ENCODE measurements around the gene DCAF7.

The DCAF7 gene

DNA sequence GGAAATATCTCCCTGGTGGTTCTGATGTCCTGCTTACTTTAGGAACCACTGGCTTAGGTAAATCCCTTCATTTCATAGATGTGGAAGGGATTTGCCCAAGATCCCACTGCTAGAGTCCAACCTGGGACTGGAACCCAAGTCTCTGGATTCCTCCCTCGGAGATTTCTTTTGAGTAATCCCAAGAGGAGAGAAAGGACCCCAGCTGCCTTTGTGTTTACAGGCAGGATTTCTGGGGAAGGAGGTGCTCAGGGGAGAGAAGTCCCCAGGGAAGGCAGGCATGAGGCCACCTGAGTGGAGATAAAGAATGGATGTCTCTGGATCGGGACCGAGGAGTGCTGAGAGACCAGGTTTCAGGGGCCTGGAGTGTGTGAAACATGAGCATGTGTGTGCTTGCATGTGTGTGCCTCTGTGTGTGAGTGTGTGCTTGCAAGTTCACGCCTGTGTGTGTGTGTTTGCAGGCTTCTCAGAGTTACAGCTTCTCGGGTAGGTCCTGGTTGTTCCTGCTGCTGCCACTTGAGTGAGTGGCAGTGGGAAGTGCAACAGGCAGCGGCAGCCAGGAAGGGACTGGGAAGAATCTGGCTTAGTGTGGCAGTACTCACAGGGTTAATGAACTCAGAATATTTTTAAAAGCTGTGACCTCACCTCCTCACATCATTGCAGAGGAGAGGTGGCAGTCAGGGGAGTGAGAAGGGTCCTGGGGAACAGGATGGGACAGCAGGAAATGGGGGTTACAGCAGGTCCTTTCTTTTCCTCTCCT, 24.9 kb upstream of the DCAF7 start:
- DNase-seq (ENCODE audit: low spot score) (no peak), FAIRE-seq (no peak)

DNA sequence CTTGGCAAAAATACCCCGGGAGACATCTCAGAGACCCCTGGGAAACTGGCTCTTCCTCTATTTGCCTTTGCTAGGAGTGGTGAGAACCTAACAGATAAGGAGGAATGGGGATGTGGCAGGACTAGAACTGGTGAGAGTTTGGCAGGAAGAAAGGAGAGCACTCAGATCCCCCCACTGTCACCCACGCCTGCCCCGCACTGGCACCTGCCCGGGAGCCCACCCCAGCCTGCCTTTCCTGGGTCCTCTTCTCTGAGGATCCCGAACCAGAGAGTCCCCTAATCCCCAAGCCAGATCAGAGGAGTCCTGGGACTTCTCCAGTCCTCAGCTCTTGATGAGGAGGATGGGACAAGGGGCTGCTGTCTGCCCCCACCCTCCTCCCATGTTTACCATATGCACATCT, 23.4 kb upstream of the DCAF7 start:
- no peak for FAIRE-seq

DNA sequence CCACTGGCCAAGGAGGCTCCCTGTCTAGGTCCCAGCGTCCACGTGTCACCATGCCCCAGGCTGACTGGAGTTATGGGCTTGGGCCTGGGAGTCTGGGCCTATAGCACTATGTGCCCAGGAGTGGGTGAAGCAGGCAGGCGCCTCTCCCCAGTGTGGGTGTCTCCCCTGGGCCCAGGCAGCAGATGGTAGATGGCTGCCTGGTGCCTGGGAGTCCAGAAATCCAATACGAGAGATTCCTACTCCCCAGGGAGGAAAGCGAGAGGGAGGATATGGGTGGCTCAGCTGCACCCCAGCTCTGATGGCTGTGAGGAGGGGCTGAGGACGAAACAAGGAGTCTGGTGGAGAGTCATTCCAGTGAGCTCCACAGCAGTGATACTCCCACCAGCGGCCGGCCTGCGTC, 22.1 kb upstream of the DCAF7 start:
- DNase-seq (ENCODE audit: low spot score) (no peak), FAIRE-seq (no peak)

More for the DNA sequence above, 23.4 kb upstream of the DCAF7 start:
- DNase-seq (ENCODE audit: low spot score): no peak

DNA sequence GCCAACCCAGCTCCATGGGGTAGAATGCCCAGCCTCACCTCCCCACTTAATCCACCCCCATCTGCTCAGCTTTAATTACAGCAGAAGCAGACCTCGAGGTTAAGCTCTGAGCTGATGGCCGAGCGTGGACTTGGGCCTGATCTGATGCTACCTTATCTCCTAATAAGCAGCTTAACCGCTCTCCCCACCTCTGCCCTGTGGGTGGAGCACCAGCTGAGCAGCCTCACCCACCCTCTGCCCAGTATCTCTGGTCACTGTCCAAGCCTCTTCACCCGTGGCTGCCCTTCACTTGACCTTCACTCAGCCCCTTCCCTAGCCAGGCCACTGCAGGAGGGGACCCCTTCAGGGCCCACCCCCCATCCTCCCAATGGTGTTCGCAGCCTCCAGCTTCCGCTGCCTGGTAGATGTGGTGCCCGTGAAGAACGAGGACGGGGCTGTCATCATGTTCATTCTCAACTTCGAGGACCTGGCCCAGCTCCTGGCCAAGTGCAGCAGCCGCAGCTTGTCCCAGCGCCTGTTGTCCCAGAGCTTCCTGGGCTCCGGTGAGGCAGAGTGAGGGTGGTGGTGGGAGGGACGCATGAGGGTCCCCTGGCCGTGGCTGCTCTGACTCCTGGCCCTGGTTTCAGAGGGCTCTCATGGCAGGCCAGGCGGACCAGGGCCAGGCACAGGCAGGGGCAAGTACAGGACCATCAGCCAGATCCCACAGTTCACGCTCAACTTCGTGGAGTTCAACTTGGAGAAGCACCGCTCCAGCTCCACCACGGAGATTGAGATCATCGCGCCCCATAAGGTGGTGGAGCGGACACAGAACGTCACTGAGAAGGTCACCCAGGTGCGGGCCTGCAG, 20.3 kb upstream of the DCAF7 start:
- FAIRE-seq (no peak), DNase-seq (ENCODE audit: low spot score) (no peak)

DNA sequence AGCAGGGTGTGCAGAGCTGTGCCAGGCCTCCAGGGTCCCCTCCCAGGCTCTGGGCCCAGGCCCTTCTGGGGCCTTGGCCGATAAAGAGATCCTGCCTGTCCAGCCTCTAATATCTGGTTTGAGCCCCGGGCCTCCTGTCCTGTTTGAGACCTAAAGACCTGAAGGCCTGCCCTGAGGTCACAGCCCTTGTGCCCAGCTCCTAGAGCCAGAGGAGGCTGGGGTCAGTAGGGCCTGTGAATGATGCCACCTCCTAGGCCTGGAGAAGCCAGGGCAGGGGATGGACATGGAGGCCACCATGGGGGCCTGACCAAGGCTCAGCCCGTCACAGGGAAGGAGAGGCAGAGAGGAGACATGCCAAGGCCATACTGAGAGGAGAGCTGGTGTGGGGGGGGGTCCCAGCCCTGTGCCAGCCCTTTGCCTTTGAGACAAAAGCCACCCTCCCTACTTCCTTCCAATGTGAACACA, 19.7 kb upstream of the DCAF7 start:
- DNase-seq (ENCODE audit: low spot score): no peak
- no peak for FAIRE-seq

DNA sequence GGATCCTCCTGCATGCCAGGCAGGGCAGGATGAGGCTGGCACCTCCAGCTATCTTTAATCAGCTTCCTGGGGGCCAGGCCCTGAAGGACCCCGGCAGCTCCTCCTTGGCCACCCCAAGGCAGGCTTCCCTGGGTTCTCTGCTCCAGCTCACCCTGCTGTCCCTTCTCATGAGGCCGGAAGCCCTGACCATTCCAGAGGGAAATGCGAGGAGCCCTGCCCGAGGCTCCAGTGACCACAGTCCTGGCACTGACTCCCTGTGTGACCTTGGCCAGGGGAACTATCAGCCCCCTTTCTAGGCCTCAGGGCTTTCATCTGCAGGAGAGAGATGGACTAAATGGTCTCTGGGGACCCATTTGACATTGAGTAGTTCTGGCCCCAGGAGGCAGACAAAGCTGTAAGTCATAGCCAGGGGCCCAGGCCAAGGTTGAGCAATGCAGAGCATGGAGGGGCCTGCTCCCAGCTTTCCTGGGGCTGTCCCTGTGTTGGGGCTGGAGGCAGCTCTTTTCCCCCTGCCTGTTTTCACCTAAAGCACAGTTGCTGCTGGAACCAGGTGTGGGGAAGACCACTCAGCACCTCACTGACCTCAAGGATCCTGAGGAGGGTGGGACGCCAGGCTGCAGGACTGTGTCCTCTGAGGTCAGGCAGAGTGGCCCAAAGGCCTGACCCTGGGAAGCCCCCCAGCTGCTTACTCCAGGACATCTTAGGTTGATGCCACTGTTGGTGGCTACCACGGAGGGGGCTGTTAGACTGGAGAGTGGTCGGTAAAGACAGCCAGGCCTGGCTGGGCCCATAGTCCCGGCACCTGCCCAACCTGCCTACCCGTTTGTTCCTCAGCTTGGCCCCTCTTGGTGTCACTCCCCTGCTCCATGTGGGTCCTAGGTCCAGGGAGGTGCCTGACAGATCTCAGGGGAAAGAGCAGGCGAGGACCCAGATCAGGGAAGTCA, 19.0 kb upstream of the DCAF7 start:
- FAIRE-seq (no peak), DNase-seq (ENCODE audit: low spot score) (no peak)

DNA sequence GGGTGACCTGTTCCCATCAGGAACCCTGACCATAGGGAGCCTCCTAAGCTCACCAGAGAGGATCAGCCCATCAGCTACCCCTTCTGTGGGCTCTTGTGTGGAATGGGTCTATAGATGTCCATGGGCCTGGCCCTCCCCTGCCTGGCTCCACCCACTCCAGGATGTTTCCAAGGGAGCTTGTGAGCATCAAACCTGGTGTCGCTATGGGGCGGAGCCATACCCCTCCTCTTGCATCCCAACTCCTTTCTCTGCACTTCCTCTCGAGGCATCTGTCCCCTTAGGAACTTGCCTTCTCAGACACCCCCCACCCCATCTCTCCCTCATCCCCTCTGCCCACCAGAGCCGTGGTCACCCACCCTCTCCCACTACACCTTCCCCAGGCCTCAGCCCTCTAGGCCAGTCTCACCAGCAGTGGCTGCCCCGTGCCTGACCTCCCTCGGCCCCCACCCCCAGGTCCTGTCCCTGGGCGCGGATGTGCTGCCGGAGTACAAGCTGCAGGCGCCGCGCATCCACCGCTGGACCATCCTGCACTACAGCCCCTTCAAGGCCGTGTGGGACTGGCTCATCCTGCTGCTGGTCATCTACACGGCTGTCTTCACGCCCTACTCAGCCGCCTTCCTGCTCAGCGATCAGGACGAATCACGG, 16.7 kb upstream of the DCAF7 start:
- FAIRE-seq (no peak), DNase-seq (ENCODE audit: low spot score) (no peak)

DNA sequence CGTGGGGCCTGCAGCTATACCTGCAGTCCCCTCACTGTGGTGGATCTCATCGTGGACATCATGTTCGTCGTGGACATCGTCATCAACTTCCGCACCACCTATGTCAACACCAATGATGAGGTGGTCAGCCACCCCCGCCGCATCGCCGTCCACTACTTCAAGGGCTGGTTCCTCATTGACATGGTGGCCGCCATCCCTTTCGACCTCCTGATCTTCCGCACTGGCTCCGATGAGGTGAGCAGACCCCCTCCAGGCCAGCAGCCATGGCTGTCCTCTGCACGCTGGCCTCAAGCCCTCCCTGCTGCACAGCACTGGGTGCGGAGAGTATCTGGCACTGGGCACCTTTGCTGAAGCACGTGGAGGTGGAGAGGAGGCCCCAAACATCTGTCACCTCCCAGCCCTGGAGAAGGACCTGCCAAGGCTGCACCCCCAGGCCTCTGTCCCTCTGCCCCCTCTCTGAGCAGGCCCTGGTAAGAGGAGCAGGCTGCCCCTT, 16.2 kb upstream of the DCAF7 start:
- DNase-seq (ENCODE audit: low spot score) (no peak), FAIRE-seq (no peak)

DNA sequence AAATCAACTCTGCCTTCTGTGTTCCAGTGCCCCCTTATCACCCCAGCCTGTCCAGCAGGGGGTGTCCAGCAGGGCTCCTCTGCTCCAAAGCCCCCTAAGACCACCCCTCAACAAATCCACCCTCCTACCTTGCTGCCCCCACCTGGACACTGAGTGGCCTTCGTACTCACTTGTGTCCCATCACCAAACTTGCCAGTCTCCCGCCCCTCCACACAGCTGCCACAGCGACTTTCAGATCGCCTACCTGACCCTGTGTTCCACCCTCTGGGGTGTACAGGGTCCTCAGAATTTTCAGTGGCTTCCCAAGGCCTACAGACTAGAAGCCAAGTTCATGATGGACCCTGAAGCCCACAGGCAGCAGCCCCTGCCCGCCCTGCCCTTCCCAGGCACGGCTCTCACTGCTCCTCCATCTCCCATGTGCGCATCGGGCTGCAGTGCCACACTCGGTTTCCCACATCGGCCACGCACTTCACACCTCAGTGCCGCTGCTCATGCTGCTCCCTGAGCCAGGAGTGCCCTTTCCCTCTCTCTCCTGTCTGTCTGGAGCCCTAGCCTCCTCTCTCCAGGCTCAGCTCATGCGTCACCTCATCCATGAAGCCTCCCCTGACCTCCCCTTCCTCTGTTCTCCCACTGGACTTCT, 15.3 kb upstream of the DCAF7 start:
- no peak for DNase-seq (ENCODE audit: low spot score)
- no peak for FAIRE-seq

DNA sequence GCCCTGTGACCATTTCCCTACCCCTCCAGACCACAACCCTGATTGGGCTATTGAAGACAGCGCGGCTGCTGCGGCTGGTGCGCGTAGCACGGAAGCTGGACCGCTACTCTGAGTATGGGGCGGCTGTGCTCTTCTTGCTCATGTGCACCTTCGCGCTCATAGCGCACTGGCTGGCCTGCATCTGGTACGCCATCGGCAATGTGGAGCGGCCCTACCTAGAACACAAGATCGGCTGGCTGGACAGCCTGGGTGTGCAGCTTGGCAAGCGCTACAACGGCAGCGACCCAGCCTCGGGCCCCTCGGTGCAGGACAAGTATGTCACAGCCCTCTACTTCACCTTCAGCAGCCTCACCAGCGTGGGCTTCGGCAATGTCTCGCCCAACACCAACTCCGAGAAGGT, 14.6 kb upstream of the DCAF7 start:
- no peak for FAIRE-seq
- no peak for DNase-seq (ENCODE audit: low spot score)

DNA sequence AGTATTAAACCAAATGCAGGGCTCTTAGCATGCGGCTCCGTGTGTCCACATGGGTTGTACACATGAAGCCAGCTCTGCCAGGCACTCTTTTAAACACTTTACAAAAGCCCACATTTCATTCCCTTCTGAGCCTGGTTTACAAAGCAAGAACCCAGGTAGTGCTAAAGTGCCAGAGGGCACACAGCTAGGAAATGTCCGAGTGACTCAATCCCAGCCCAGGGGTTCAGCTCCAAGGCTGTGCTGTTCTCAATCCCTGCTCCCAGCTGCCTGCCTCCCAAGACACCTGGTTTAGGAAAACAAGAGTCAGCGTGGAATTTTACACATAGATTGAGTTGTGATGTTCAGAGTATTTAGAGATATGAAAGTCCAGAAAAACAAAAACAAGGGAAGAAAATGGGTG, 13.3 kb upstream of the DCAF7 start:
- FAIRE-seq: no peak

DNA sequence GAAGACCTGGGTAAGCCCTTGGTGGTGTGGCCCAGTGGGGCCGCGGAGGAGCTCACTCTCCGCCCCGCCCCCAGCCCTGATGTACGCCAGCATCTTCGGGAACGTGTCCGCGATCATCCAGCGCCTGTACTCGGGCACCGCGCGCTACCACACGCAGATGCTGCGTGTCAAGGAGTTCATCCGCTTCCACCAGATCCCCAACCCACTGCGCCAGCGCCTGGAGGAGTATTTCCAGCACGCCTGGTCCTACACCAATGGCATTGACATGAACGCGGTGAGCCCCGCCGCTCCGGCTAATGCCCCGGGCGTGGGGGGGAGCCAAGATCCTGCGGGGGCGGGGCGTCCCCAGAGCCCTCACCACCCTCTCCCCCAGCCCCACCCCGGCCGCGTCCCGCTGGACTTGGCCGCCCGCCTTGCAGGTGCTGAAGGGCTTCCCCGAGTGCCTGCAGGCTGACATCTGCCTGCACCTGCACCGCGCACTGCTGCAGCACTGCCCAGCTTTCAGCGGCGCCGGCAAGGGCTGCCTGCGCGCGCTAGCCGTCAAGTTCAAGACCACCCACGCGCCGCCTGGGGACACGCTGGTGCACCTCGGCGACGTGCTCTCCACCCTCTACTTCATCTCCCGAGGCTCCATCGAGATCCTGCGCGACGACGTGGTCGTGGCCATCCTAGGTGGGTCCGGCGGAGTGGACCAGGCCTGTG, 12.1 kb upstream of the DCAF7 start:
- no peak for DNase-seq (ENCODE audit: low spot score)
- FAIRE-seq: no peak

More for the DNA sequence above, 13.3 kb upstream of the DCAF7 start:
- DNase-seq (ENCODE audit: low spot score): no peak

DNA sequence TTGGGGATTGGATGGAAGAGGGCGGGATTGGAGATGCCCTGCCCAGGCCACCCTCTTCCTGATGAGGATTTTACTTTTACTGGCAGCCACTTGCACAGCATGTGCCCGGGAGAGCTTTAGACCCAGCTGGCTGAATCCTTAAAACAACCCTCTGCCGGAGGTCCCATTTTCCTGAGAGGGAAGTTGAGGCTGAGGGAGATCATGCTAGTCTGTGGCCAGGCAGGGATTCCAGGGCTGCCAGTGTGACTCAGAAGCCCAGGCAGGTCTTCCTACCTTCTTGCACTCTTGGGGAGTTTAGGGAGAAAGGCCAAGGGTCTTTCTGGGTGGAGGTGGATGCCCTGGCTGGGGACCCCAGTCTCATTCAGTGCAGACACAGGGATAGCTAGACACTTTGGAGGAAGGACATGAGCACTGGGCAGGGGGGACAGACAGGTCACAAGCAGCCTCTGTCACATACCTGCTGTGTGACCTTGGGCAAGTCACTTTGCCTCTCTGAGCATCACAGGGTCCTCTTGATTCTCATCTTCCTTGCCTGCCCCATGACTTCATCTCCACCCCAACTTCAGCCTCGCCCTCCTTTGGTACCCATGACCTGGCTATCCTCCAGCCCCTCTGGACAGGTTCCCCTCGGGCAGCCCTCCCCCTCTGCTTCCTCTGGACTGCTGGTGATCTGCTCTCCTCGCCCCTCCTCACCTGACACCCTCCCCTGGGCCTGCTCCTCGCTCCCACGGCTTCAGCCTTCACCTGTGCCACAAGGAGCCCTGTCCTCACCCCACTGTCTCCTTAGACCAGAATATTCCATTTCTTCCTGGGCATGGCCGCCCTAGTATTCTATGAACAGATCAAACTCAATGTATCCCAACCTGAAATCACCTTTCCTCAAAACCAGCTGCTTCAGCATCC, 11.3 kb upstream of the DCAF7 start:
- FAIRE-seq (no peak), DNase-seq (ENCODE audit: low spot score) (no peak)

DNA sequence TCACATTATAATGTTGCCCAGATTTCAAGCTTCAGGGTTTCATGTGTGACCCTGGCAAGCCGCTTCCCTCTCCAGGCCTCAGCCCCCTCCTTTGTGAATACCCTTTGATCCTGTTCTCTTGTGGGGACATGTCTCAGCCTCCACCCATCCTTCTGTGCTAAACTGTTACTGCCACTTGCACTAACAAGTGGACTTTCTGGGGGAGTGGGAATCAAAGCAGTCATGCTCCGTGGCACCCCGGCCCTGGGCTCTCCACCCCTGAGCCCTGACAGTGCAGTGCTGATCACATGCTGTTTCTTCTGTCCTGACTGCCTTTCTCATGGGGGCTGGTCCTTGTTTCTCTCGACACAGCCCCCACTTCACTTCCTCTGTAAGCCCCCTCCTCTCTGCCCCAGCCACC, 9.7 kb upstream of the DCAF7 start:
- FAIRE-seq: no peak

DNA sequence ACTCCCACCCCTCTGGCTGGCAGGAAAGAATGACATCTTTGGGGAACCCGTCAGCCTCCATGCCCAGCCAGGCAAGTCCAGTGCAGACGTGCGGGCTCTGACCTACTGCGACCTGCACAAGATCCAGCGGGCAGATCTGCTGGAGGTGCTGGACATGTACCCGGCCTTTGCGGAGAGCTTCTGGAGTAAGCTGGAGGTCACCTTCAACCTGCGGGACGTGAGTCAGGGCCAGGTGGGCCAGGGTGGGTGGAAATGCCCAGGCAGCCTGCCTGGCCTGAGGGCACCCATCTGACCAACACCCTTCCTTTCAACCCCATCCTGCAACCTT, 8.1 kb upstream of the DCAF7 start:
- DNase-seq (ENCODE audit: low spot score) (no peak), FAIRE-seq (no peak)

More for the DNA sequence above, 9.7 kb upstream of the DCAF7 start:
- DNase-seq (ENCODE audit: low spot score): no peak

DNA sequence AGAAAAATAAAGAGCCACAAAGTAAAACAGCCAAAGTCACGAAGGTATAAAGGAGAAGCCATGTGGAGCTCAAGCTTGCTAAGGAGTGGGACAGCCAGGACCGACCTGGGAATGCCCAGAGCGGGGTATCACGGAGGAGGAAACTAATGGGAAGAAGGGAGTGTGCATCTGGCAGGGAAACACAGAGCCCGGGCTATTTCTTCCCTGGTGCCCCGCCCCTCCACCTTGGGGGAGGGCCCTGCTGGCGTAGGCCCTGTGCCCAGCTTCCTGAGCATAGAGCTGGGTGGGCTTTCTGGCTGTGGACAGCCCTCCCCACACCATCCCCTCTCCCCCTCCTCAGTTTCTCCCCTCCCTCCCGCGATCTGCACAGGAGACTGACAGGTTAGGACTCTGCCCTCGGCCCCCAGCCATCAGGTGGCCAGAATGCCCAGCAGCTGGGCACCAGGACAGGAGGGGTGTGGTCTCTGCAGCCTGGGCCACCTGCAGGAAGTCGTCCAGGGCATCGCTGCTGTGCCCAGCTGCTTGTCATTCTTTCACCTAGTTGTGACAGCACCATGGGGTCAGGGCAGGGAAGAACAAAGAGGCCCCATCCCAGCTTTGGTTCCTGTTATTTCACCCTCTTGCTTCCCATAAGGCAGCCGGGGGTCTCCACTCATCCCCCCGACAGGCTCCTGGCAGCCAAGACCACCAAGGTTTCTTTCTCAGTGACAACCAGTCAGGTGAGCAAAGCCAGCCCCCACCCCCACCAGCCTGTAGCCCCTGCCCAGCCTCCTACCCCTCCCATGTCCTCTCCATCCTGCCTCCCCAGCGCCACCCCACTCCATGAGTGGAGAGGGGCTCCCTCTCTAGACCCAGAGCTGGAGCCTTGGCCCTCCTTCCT, 7.1 kb upstream of the DCAF7 start:
- DNase-seq (ENCODE audit: low spot score) (no peak), FAIRE-seq (no peak)

DNA sequence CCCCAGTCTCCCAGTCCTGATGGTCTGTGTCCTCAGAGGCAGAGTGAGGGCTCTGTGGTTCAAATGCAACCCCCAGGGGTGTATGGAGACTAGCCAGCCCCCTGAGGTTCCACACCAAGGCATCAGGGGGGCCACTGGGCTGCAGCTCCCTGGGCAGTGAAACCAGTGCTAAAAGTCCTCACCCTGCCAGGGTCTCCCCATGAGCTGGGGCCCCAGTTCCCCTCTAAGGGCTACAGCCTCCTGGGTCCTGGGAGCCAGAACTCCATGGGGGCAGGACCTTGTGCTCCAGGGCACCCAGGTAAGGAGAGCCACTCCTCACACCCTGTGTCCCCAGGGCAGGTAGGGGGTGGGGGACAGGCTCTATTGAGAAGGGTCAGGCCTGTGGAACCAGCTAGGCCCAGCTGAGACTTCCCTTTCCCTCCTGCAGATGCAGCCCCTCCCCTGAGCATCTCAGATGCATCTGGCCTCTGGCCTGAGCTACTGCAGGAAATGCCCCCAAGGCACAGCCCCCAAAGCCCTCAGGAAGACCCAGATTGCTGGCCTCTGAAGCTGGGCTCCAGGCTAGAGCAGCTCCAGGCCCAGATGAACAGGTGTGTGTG, 6.4 kb upstream of the DCAF7 start:
- FAIRE-seq: no peak
- no peak for DNase-seq (ENCODE audit: low spot score)

Data from RCC 7860 (cell line).